Raji (cell line): Measurements from ENCODE around the gene GABRE.

Experiments
- POLR2A ChIP-seq: IDR thresholded peaks from 2 replicates; pipeline ENCODE4 v1.6.1; 2011; ENCODE audit warnings: low read depth, low read length, control low read depth; ENCODE audit not compliant: insufficient read depth

GABRE gene

DNA sequence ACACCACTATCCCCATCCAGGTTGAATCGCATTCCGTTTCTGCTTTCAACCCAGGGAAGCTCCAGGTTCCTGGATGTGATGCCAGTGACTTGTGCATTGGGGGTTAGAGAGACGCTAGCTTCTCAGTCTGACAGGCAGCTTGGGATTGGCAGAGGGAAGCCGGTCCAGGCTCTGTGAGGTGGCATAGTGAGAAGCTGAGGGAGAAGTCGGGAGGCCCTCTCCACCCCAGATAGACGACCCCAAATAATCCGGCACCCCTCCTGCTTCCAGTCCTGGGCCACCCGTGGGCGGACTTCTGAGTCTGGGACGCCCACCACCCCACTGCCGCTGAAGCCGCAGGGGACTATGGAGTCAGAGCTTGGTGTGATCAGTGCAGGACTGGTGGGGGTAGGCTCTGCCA lies 54.4 kb downstream of the GABRE start:
- no peak for TF ChIP-seq POLR2A

DNA sequence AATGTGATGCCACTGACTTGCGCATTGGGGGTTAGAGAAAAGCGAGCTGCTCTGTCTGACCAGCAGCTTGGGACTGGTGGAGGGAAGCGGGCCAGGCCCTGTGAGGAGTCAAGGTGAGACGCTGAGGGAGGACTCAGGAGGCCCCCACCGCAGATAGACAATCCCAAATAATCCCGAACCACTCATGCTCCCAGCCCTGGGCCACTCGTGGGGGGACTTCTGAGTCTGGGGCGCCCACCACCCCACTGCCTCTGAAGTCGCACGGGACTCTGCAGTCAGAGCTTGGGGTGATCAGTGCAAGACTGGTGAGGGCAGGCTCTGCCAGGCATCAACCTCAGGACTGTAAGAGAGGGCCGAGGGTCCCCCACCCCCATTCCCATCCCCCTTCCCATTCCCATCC lies 54.9 kb downstream of the GABRE start:
- TF ChIP-seq POLR2A = no peak

DNA sequence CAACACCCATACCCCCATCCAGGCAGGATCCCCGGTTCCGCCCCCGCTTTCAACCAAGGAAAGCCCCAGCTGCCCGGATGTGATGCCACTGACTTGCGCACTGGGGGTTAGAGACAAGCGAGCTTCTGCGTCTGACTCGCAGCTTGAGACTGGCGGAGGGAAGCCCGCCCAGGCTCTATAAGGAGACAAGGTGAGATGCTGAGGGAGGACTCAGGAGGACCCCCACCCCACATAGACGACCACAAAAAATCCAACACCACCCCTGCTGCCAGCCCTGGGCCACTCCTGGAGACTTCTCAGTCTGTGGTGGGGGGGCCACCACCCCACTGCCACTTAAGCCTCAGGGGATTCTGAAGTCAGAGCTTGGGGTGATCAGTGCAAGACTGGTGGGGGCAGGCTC lies 61.7 kb downstream of the GABRE start, which contains the start of gene MAGEA4:
MAGEA4 (plus strand) TSS at position 110 of the 400 bp plus-strand sequence. CDS start 10,776 bp downstream, outside the sequence.
- no peak for TF ChIP-seq POLR2A

DNA sequence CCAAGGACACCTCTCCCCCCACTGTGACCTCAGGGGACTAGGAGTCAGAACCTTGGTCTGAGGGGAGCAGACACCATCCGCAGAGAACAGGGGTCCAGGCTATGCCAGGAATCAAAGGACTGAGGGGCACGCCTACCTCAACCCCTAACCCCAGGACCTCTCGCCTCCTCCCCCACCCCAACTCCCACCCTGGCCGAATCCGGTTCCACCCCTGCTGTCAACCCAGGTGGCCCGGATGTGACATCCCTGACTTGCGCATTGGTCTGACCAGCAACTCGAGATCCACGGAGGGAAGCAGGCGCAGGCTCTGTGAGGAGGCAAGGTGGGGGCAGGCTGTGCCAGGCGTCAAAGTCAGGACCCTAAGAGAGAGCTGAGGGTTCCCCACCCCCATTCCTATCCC lies 62.3 kb downstream of the GABRE start:
- no peak for TF ChIP-seq POLR2A

DNA sequence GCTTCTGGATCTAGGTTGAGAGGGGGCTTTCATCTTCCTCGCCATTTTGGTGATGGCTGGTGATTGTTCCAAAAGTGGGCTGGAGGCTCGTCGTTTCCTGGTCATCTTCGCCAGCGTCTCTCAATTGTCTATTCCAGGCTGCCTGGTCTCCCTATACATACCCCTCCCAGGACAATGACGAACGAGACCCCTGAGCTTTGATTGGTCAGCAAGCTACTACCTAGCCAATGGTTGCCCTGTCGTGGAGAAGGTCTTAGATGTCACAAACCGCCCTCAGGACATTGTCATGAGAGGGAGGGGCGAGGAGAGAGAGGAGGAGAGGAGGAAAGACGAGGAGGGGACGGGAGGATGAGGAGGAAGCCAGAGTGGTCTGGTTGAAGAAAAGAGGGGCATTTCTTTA lies 69.5 kb downstream of the GABRE start:
- TF ChIP-seq POLR2A = no peak
